ENCODE measurements around the gene TMEM125.

TMEM125 gene

GRCh38 chr1:43274804-43275180 lies 5.0 kb downstream of the TMEM125 start:
- peak overlapping the region; percentile 90 for H2AFZ ChIP-seq (ENCODE audit: low read length)
- H3K9ac ChIP-seq (ENCODE audit: low read depth, low read length, poor library complexity, severe bottlenecking): no peak overlapping the region
- peaks cover 8% of the 10 kb centered on the region for H3K4me1 ChIP-seq (ENCODE audit: insufficient read depth, low read length, poor library complexity, severe bottlenecking)
- H3K27me3 ChIP-seq (ENCODE audit: insufficient read depth, low read length, poor library complexity, severe bottlenecking): peaks cover 81% of the 10 kb centered on the region
- peak overlapping the region; percentile 32 for H3K4me3 ChIP-seq (ENCODE audit: low read length, poor library complexity, severe bottlenecking)
- no peaks in the 10 kb centered on the region for H3F3A ChIP-seq (ENCODE audit: low read depth)
- peak overlapping the region; percentile 59 for H3K4me2 ChIP-seq (ENCODE audit: low read depth, low read length, poor library complexity, severe bottlenecking)
- H3K36me3 ChIP-seq (ENCODE audit: insufficient read depth, low read length): no peaks in the 10 kb centered on the region
- H3K9me2 ChIP-seq (replicated peaks; ENCODE audit: low read depth, low read length): no peaks in the 10 kb centered on the region
- no peak for TF ChIP-seq CTCF (conservative IDR thresholded peaks at IDR 0.05; ENCODE audit: low read length)
- H3K9me3 ChIP-seq (ENCODE audit: insufficient read depth, low read depth, low read length): no peaks in the 10 kb centered on the region
- no peaks in the 10 kb centered on the region for H3K79me2 ChIP-seq (ENCODE audit: insufficient read depth, low read length)
- H4K20me1 ChIP-seq (ENCODE audit: insufficient read depth, low read length, poor library complexity, severe bottlenecking): no peaks in the 10 kb centered on the region

GRCh38 chr1:43275826-43276620 lies 6.2 kb downstream of the TMEM125 start:
- Histone ChIP-seq H3K27me3 (ENCODE audit: insufficient read depth, low read length, poor library complexity, severe bottlenecking) (peaks cover 75% of the 10 kb centered on the region), H3K4me3 (ENCODE audit: low read length, poor library complexity, severe bottlenecking) (no peak overlapping the region), H3K9ac (ENCODE audit: low read depth, low read length, poor library complexity, severe bottlenecking) (no peak overlapping the region), H3K36me3 (ENCODE audit: insufficient read depth, low read length) (no peaks in the 10 kb centered on the region), H3K9me3 (ENCODE audit: insufficient read depth, low read depth, low read length) (no peaks in the 10 kb centered on the region), H3K79me2 (ENCODE audit: insufficient read depth, low read length) (no peaks in the 10 kb centered on the region), H4K20me1 (ENCODE audit: insufficient read depth, low read length, poor library complexity, severe bottlenecking) (no peaks in the 10 kb centered on the region), H3F3A (ENCODE audit: low read depth) (no peaks in the 10 kb centered on the region), H3K4me2 (ENCODE audit: low read depth, low read length, poor library complexity, severe bottlenecking) (no peak overlapping the region), H2AFZ (ENCODE audit: low read length) (no peak overlapping the region), H3K4me1 (ENCODE audit: insufficient read depth, low read length, poor library complexity, severe bottlenecking) (peaks cover 8% of the 10 kb centered on the region), H3K9me2 (replicated peaks; ENCODE audit: low read depth, low read length) (no peaks in the 10 kb centered on the region)
- TF ChIP-seq CTCF (conservative IDR thresholded peaks at IDR 0.05; ENCODE audit: low read length): no peak
- no peak for TF ChIP-seq EZH2phosphoT487 (IDR thresholded peaks at IDR 0.05; ENCODE audit: borderline replicate concordance)

- H3K79me2 ChIP-seq (ENCODE audit: insufficient read depth, low read length): no peaks in the 10 kb centered on the region
- TF ChIP-seq EZH2phosphoT487 (IDR thresholded peaks at IDR 0.05; ENCODE audit: borderline replicate concordance) (no peak), CTCF (conservative IDR thresholded peaks at IDR 0.05; ENCODE audit: low read length) (no peak)
- H3K36me3 ChIP-seq (ENCODE audit: insufficient read depth, low read length): no peaks in the 10 kb centered on the region
- no peaks in the 10 kb centered on the region for H3K9me3 ChIP-seq (ENCODE audit: insufficient read depth, low read depth, low read length)
- H3K4me2 ChIP-seq (ENCODE audit: low read depth, low read length, poor library complexity, severe bottlenecking): no peak overlapping the region
- H3K9me2 ChIP-seq (replicated peaks; ENCODE audit: low read depth, low read length): no peaks in the 10 kb centered on the region
- H4K20me1 ChIP-seq (ENCODE audit: insufficient read depth, low read length, poor library complexity, severe bottlenecking): no peaks in the 10 kb centered on the region
- no peak overlapping the region for H2AFZ ChIP-seq (ENCODE audit: low read length)
- peaks cover 8% of the 10 kb centered on the region for H3K4me1 ChIP-seq (ENCODE audit: insufficient read depth, low read length, poor library complexity, severe bottlenecking)
- H3F3A ChIP-seq (ENCODE audit: low read depth): no peaks in the 10 kb centered on the region
- H3K9ac ChIP-seq (ENCODE audit: low read depth, low read length, poor library complexity, severe bottlenecking): no peak overlapping the region
- H3K4me3 ChIP-seq (ENCODE audit: low read length, poor library complexity, severe bottlenecking): no peak overlapping the region
- H3K27me3 ChIP-seq (ENCODE audit: insufficient read depth, low read length, poor library complexity, severe bottlenecking): peaks cover 68% of the 10 kb centered on the region
Observed at GRCh38 chr1:43276673-43277072, 6.9 kb downstream of the TMEM125 start.
